Esophagus squamous epithelium (tissue), 4 donors: ENCODE results near the gene MYT1.

ENCODE experiments used
- POLR2A ChIP-seq, 4 donors: fragments of 450-650 bp; IDR thresholded peaks; one replicate each; pipeline ENCODE4 v1.6.1; 2017; ENCODE audit warnings: antibody characterized with exemption in 4 of 4, mild to moderate bottlenecking in 4 of 4, moderate library complexity in 3 of 4
- TF ChIP-seq, protein P1 (sequence below), 6 experiments: fragments of 450-650 bp in 4 of 6; fragments of 200-600 bp in 2 of 6; sonication (generic) in 2 of 6; IDR thresholded peaks; one replicate each; pipeline ENCODE4 v1.5.1; 2016 to 2019; ENCODE audit warnings: antibody characterized with exemption in 6 of 6, mild to moderate bottlenecking in 4 of 6, moderate library complexity in 4 of 6

DNA sequence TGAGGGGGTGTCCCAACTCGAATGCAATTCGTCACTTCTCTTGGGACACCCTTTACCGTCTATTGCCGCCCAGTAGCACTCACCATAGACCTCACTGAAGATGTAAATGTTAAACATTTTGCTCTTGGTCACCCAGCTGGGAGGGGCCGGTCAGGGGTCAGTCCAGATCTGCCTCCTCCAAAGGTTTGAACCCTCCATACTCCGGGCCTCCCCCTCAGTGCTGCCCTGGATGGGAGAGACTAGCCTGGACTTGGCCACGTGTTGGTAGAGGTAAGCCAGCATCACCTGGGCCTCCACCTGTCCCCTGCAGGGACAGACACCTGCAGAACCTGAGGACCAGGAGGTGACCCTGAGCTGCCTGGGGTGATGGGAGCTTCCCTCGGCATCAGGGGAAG lies 5.0 kb upstream of the MYT1 start:
- TF ChIP-seq POLR2A (IDR thresholded peaks at IDR 0.05): no peak
- TF ChIP-seq, protein P1, sequence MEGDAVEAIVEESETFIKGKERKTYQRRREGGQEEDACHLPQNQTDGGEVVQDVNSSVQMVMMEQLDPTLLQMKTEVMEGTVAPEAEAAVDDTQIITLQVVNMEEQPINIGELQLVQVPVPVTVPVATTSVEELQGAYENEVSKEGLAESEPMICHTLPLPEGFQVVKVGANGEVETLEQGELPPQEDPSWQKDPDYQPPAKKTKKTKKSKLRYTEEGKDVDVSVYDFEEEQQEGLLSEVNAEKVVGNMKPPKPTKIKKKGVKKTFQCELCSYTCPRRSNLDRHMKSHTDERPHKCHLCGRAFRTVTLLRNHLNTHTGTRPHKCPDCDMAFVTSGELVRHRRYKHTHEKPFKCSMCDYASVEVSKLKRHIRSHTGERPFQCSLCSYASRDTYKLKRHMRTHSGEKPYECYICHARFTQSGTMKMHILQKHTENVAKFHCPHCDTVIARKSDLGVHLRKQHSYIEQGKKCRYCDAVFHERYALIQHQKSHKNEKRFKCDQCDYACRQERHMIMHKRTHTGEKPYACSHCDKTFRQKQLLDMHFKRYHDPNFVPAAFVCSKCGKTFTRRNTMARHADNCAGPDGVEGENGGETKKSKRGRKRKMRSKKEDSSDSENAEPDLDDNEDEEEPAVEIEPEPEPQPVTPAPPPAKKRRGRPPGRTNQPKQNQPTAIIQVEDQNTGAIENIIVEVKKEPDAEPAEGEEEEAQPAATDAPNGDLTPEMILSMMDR (IDR thresholded peaks at IDR 0.05): no peak
